ENCODE data around the gene RASGRP2. TPM values are rescaled to one million over a fixed set of nuclear protein-coding genes. Genes with fewer than 3 reads are reported as not detected.

Gene RASGRP2
- total RNA-seq, 1 experiment from 2014 or later = not detected

- H3K9ac ChIP-seq (ENCODE audit: low read length) = no peak overlapping the region
- no peaks in the 10 kb centered on the region for H4K20me1 ChIP-seq (ENCODE audit: low read length)
- no peak overlapping the region for H2AFZ ChIP-seq (ENCODE audit: low read length)
- no peak for TF ChIP-seq CTCF (conservative IDR thresholded peaks at IDR 0.05; ENCODE audit: low read depth, low read length)
- TF ChIP-seq EZH2phosphoT487 (IDR thresholded peaks at IDR 0.05; ENCODE audit: borderline replicate concordance, low read length) = no peak
- no peak for TF ChIP-seq EZH2 (IDR thresholded peaks at IDR 0.05; ENCODE audit: low read length, unreplicated experiment)
- H3K27ac ChIP-seq (ENCODE audit: low read length) = no peak overlapping the region
- ATAC-seq (no peak), DNase-seq (no peak)
- H3K9me3 ChIP-seq (ENCODE audit: low read length) = no peaks in the 10 kb centered on the region
- peaks cover 61% of the 10 kb centered on the region for H3K27me3 ChIP-seq (ENCODE audit: low read length)
- CTCF ChIA-PET = interaction anchor here (0.6 kb wide), 2 partner anchors 26 to 107 kb away, joined by 4 to 12 read pairs; no protein-coding TSS in a partner anchor
- H3K9me2 ChIP-seq (replicated peaks; ENCODE audit: low read length) = no peaks in the 10 kb centered on the region
- no TSS peak for BruUV-seq (replicated peaks)
- no peaks in the 10 kb centered on the region for H3K79me2 ChIP-seq (ENCODE audit: low read length)
- POLR2A ChIA-PET (ENCODE audit: unreplicated experiment) = interaction anchor here (0.6 kb wide), 1 partner anchor 199 kb away, joined by 4 read pairs; no protein-coding TSS in a partner anchor
- no peak overlapping the region for H3K4me3 ChIP-seq (ENCODE audit: low read length)
- H3K4me2 ChIP-seq (ENCODE audit: low read length) = no peak overlapping the region
- intact Hi-C loops (cut with micrococcal nuclease) = no loop called here
- H3K36me3 ChIP-seq (ENCODE audit: low read depth, low read length) = no peaks in the 10 kb centered on the region
- H3K4me1 ChIP-seq (ENCODE audit: insufficient read depth, low read length) = peaks cover 9% of the 10 kb centered on the region; the same call in 1 of the 2 replicates
- no peaks in the 10 kb centered on the region for H3F3A ChIP-seq (ENCODE audit: low read length, unreplicated experiment)
Observed at GRCh38 chr11:64715110-64715509, 28.8 kb downstream of the RASGRP2 start.

- Histone ChIP-seq H3K9me2 (replicated peaks; ENCODE audit: low read length) (no peaks in the 10 kb centered on the region), H3K27me3 (ENCODE audit: low read length) (peaks cover 57% of the 10 kb centered on the region), H3K79me2 (ENCODE audit: low read length) (no peaks in the 10 kb centered on the region), H3F3A (ENCODE audit: low read length, unreplicated experiment) (no peaks in the 10 kb centered on the region), H3K4me2 (ENCODE audit: low read length) (no peak overlapping the region), H3K4me3 (ENCODE audit: low read length) (no peak overlapping the region), H3K9me3 (ENCODE audit: low read length) (no peaks in the 10 kb centered on the region), H3K9ac (ENCODE audit: low read length) (no peak overlapping the region), H3K36me3 (ENCODE audit: low read depth, low read length) (no peaks in the 10 kb centered on the region), H3K4me1 (ENCODE audit: insufficient read depth, low read length) (peaks cover 10% of the 10 kb centered on the region; the same call in 1 of the 2 replicates), H2AFZ (ENCODE audit: low read length) (no peak overlapping the region), H3K27ac (ENCODE audit: low read length) (no peak overlapping the region), H4K20me1 (ENCODE audit: low read length) (no peaks in the 10 kb centered on the region)
- no TSS peak for BruUV-seq (replicated peaks)
- DNase-seq = no peak
- intact Hi-C loops (cut with micrococcal nuclease) = no loop called here
- ChIA-PET POLR2A (ENCODE audit: unreplicated experiment) (interaction anchor here (0.6 kb wide), 1 partner anchor 198 kb away, joined by 4 read pairs; no protein-coding TSS in a partner anchor), CTCF (interaction anchor here (0.6 kb wide), 2 partner anchors 26 to 106 kb away, joined by 4 to 12 read pairs; no protein-coding TSS in a partner anchor)
- no peak for ATAC-seq
- TF ChIP-seq CTCF (conservative IDR thresholded peaks at IDR 0.05; ENCODE audit: low read depth, low read length) (no peak), EZH2phosphoT487 (IDR thresholded peaks at IDR 0.05; ENCODE audit: borderline replicate concordance, low read length) (no peak; the same call in 1 of the 2 replicates), EZH2 (IDR thresholded peaks at IDR 0.05; ENCODE audit: low read length, unreplicated experiment) (no peak)
Observed at GRCh38 chr11:64714666-64715065, 29.3 kb downstream of the RASGRP2 start.

- Histone ChIP-seq H3F3A (ENCODE audit: low read length, unreplicated experiment) (no peaks in the 10 kb centered on the region), H3K27ac (ENCODE audit: low read length) (no peak overlapping the region), H3K4me2 (ENCODE audit: low read length) (no peak overlapping the region), H3K27me3 (ENCODE audit: low read length) (peaks cover 55% of the 10 kb centered on the region), H3K4me3 (ENCODE audit: low read length) (no peak overlapping the region), H2AFZ (ENCODE audit: low read length) (no peak overlapping the region), H4K20me1 (ENCODE audit: low read length) (no peaks in the 10 kb centered on the region), H3K4me1 (ENCODE audit: insufficient read depth, low read length) (peaks cover 10% of the 10 kb centered on the region; the same call in 1 of the 2 replicates), H3K9me3 (ENCODE audit: low read length) (no peaks in the 10 kb centered on the region), H3K9me2 (replicated peaks; ENCODE audit: low read length) (no peaks in the 10 kb centered on the region), H3K36me3 (ENCODE audit: low read depth, low read length) (no peaks in the 10 kb centered on the region), H3K79me2 (ENCODE audit: low read length) (no peaks in the 10 kb centered on the region), H3K9ac (ENCODE audit: low read length) (no peak overlapping the region)
- intact Hi-C loops (cut with micrococcal nuclease) = no loop called here
- TF ChIP-seq EZH2 (IDR thresholded peaks at IDR 0.05; ENCODE audit: low read length, unreplicated experiment) (peak; percentile 58), EZH2phosphoT487 (IDR thresholded peaks at IDR 0.05; ENCODE audit: borderline replicate concordance, low read length) (no peak)
- ChIA-PET CTCF (no interaction called here), POLR2A (ENCODE audit: unreplicated experiment) (no interaction called here)
- no TSS peak for BruUV-seq (replicated peaks)
- ATAC-seq (no peak), DNase-seq (no peak)
Observed at GRCh38 chr11:64713781-64714363, 30.1 kb downstream of the RASGRP2 start.

All from PC-3 (cell line).